DND-41 (cell line): Measurements from ENCODE around the gene FHOD1.

ENCODE experiments used
- CTCF ChIP-seq: IDR thresholded peaks from 2 replicates; pipeline ENCODE4 v1.5.1; 2012; ENCODE audit warnings: borderline replicate concordance, low read length, moderate library complexity, mild to moderate bottlenecking; ENCODE audit not compliant: poor library complexity, severe bottlenecking; ENCODE audit errors: extremely low read depth
- EZH2 ChIP-seq: IDR thresholded peaks from 3 replicates; pipeline ENCODE4 v1.6.1; 2012; ENCODE audit warnings: borderline replicate concordance, low read depth, mild to moderate bottlenecking, moderate library complexity, low read length, inconsistent platforms; ENCODE audit not compliant: severe bottlenecking

GRCh38 chr16:67200491-67200890, 46.8 kb downstream of the FHOD1 start:
- TF ChIP-seq CTCF (no peak), EZH2 (no peak)
